Chondrocyte (in vitro differentiated cells): ENCODE results near the gene PRKAR1B. TPM values are rescaled to one million over a fixed set of nuclear protein-coding genes. Genes with fewer than 3 reads are reported as not detected.

ENCODE experiments used
- DNase-seq: peaks from one replicate; pipeline ENCODE4 v3.0.0; 2021; ENCODE audit warnings: mixed read lengths, low spot score
- H3K27ac Mint-ChIP-seq: one replicate; pipeline ENCODE4 v1.8.0; 2021; ENCODE audit warnings: mild to moderate bottlenecking, moderate library complexity, mixed read lengths; ENCODE audit not compliant: unreplicated experiment
- H3K27me3 Mint-ChIP-seq: 2 replicates; pipeline ENCODE4 v1.8.0; 2021; ENCODE audit warnings: low read depth, mixed read lengths
- H3K36me3 Mint-ChIP-seq: 2 replicates; pipeline ENCODE4 v1.8.0; 2021; ENCODE audit warnings: low read depth, mixed read lengths
- H3K4me1 Mint-ChIP-seq: 2 replicates; pipeline ENCODE4 v1.8.0; 2021; ENCODE audit warnings: low read depth, mild to moderate bottlenecking, mixed read lengths
- H3K4me3 Mint-ChIP-seq: one replicate; pipeline ENCODE4 v1.8.0; 2021; ENCODE audit warnings: mild to moderate bottlenecking, moderate library complexity, mixed read lengths; ENCODE audit not compliant: unreplicated experiment
- H3K9me3 Mint-ChIP-seq: 2 replicates; pipeline ENCODE4 v1.8.0; 2021; ENCODE audit warnings: low read depth, mixed read lengths
- total RNA-seq: library from RNA; stranded (reverse); gene quantifications from 3 replicates; pipeline ENCODE4 v1.2.1, GENCODE V29; 2021
- TF ChIP-seq, protein P1 (sequence below): fragments of 200-600 bp; sonication (generic); IDR thresholded peaks from 2 replicates; pipeline ENCODE4 v1.5.0; 2021; ENCODE audit warnings: antibody characterized with exemption, mild to moderate bottlenecking, moderate library complexity

The PRKAR1B gene
- total RNA-seq, 1 donor from 2014 or later, result 7.7 TPM

DNA sequence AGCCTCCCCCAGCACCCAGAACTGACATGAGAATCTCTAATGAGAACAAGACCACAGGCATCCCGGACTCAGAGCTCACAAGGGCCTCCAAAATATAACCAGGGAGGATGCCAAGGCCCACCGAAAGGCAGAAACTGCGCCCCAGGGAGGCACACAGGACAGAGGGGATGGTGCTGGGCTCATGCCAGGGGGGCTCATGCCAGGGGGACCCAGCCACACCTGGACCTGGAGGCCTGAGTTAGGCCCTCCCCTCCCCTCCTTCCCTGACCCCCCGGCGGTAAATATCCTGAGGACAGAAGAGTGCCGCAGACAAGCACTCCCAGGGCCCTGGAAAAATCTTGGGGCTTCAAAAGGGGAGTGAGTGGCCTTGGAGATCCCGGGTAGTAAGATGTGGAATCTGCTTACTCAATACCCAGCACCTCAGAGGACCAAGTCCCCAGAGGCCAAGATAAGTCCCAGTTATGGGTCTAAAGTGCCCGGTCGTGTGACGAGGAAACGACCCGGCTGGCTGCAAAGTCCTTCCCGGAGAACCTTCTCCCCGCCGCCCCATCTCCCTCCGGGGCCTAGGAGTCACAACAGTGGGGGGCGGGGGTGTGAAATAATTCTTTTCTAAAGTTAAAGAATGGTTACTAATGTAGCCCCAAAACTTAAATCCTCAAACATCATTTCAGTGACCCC, 219.3 kb downstream of the PRKAR1B start:
- no peaks in the 10 kb centered on the region for H3K27me3 Mint-ChIP-seq
- TF ChIP-seq, protein P1, sequence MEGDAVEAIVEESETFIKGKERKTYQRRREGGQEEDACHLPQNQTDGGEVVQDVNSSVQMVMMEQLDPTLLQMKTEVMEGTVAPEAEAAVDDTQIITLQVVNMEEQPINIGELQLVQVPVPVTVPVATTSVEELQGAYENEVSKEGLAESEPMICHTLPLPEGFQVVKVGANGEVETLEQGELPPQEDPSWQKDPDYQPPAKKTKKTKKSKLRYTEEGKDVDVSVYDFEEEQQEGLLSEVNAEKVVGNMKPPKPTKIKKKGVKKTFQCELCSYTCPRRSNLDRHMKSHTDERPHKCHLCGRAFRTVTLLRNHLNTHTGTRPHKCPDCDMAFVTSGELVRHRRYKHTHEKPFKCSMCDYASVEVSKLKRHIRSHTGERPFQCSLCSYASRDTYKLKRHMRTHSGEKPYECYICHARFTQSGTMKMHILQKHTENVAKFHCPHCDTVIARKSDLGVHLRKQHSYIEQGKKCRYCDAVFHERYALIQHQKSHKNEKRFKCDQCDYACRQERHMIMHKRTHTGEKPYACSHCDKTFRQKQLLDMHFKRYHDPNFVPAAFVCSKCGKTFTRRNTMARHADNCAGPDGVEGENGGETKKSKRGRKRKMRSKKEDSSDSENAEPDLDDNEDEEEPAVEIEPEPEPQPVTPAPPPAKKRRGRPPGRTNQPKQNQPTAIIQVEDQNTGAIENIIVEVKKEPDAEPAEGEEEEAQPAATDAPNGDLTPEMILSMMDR, result no peak
- peaks cover 16% of the 10 kb centered on the region for H3K4me1 Mint-ChIP-seq
- no peak overlapping the region for H3K4me3 Mint-ChIP-seq
- no peaks in the 10 kb centered on the region for H3K9me3 Mint-ChIP-seq
- DNase-seq, result peak; percentile 53
- H3K27ac Mint-ChIP-seq, result no peak overlapping the region
- H3K36me3 Mint-ChIP-seq, result peaks cover 9% of the 10 kb centered on the region

DNA sequence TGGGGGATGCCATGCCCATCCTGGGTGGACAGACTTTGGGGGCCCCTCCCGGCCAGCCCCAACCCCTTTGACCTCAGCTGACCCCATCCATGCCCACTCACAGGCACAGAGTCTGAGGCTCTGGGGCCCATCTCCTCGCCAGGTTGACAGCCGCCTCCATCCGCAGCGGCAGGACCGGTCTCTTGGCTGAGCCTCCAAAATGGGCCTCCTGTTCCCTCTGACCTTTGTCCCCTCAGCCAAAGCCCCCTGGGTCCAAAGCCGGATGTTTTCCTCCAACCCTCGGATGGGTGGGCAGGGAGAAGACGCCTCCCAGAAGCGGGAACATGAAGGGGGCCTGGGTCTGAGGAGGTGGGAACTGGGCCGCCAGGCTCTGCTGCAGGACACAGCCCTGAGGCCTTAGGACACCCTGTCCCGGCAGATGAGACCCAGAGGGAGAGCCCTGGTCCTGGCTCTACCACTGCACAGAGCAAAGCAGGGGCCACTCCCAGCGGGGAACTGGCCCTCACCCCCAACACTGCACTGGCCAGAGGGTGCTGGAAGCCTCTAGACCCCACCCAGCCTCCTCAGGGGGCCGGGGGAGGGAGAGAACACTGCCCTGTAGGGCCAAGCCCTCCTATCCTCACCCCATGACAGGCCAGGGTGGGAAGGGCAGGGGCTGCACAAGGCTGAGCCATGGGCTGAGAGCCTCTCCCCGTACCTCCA, 220.0 kb downstream of the PRKAR1B start:
- H3K27ac Mint-ChIP-seq, result no peak overlapping the region
- H3K9me3 Mint-ChIP-seq, result no peaks in the 10 kb centered on the region
- H3K4me3 Mint-ChIP-seq, result no peak overlapping the region
- DNase-seq, result peak; percentile 68
- H3K27me3 Mint-ChIP-seq, result no peaks in the 10 kb centered on the region
- peaks cover 9% of the 10 kb centered on the region for H3K36me3 Mint-ChIP-seq
- H3K4me1 Mint-ChIP-seq, result peaks cover 17% of the 10 kb centered on the region
- TF ChIP-seq, protein P1, result no peak

DNA sequence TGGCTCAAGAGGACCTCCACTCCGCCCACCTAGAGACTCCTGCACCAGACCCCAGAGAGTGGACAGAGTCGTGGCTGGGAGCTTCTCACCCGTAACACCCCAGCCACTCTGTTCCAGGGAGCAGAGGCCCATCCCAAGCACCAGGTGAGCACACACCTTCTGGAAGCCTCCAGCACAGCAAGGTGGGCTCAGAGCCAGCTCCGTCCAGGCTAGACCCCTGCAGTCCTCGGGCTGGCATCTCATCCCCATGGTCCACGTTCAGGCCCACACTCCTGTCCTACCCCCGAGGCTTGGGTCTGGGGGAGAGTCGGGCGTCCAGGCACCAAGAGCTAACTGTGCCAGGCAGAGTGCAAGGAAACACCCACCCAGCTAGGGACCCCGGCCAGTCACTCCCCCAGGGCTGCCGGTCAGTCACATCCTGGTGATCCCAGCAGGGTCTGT, 220.7 kb downstream of the PRKAR1B start:
- H3K36me3 Mint-ChIP-seq, result peaks cover 9% of the 10 kb centered on the region
- no peaks in the 10 kb centered on the region for H3K9me3 Mint-ChIP-seq
- TF ChIP-seq, protein P1, result no peak
- peak; percentile 68 for DNase-seq
- no peak overlapping the region for H3K27ac Mint-ChIP-seq
- H3K4me3 Mint-ChIP-seq, result no peak overlapping the region
- peaks cover 17% of the 10 kb centered on the region for H3K4me1 Mint-ChIP-seq
- no peaks in the 10 kb centered on the region for H3K27me3 Mint-ChIP-seq

DNA sequence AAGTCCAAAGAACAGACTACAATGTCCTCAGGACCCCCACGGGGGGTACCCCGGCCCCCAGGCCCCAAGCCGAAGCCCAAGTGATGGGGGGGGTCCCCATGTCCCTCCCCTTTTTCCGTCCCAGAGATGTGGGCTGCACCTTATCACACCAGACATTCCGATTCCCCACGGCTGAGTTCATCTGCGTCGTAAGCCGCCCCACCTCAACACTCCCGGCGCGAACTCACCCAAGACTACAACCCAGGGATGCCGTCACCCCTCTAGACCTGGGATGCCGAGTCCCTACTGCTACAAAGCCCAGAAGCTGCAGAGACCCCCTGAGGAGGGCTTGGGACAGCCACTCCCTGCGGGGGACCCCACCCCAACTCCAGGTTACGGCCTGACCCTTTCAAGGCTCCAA, 221.9 kb downstream of the PRKAR1B start:
- peak; percentile 62 for DNase-seq
- Mint-ChIP-seq H3K27ac (peak overlapping the region; percentile 74), H3K36me3 (peaks cover 14% of the 10 kb centered on the region)

More for the DNA sequence above, 221.9 kb downstream of the PRKAR1B start:
- H3K27me3 Mint-ChIP-seq, result no peaks in the 10 kb centered on the region
- peaks cover 17% of the 10 kb centered on the region for H3K4me1 Mint-ChIP-seq
- H3K4me3 Mint-ChIP-seq, result no peak overlapping the region
- no peaks in the 10 kb centered on the region for H3K9me3 Mint-ChIP-seq
- TF ChIP-seq, protein P1, result no peak
